IMR-90 (cell line): ENCODE results near the gene ZC3H12D. TPM values are rescaled to one million over a fixed set of nuclear protein-coding genes. Genes with fewer than 3 reads are reported as not detected.

Experiments
- ATAC-seq: fragments of 200-7000 bp; cut with Tn5 transposase; 2 replicates; pipeline ENCODE4 v1.9.1; 2020; ENCODE audit warnings: low read depth, mild to moderate bottlenecking, moderate library complexity
- BruUV-seq: library from RNA; stranded (reverse); fragments of 400-500 nt; replicated peaks from 2 replicates; lab custom pipeline; 2021; lab: Mats Ljungman, UMichigan
- CTCF ChIA-PET: fragments of 300-600 bp; formaldehyde crosslinking; extraction: SDS; loops from one replicate; lab custom pipeline; 2021; ENCODE audit warnings: antibody characterized with exemption; lab: Yijun Ruan, JAX
- POLR2A ChIA-PET: fragments of 300-600 bp; sonication (Branson Sonifier 250); formaldehyde crosslinking; loops from one replicate; lab custom pipeline; 2022; ENCODE audit warnings: antibody characterized with exemption; ENCODE audit not compliant: unreplicated experiment; lab: Charles Lee
- DNase-seq: peaks from one replicate; pipeline ENCODE4 v3.0.0; 2013
- H2AFZ ChIP-seq: replicated peaks from 2 replicates; pipeline ENCODE3; 2013; ENCODE audit warnings: low read length, mild to moderate bottlenecking; ENCODE audit not compliant: poor library complexity
- H2AK5ac ChIP-seq: 2 replicates; pipeline ENCODE4 v1.6.1; 2013; ENCODE audit warnings: low read depth, low read length, inconsistent platforms
- H2AK9ac ChIP-seq: replicated peaks from 2 replicates; pipeline ENCODE3; 2013; ENCODE audit warnings: mild to moderate bottlenecking, low read depth, low read length, moderate library complexity; ENCODE audit not compliant: poor library complexity
- H2BK120ac ChIP-seq: 2 replicates; pipeline ENCODE4 v1.6.1; 2013; ENCODE audit warnings: low read depth, low read length, inconsistent platforms
- H2BK15ac ChIP-seq: 3 replicates; pipeline ENCODE4 v1.6.1; 2013; ENCODE audit warnings: low read depth, low read length, inconsistent platforms
- H2BK20ac ChIP-seq: 2 replicates; pipeline ENCODE4 v1.6.1; 2013; ENCODE audit warnings: low read depth, mild to moderate bottlenecking, inconsistent platforms, low read length, moderate library complexity
- H2BK5ac ChIP-seq: 2 replicates; pipeline ENCODE4 v1.6.1; 2013; ENCODE audit warnings: mild to moderate bottlenecking, low read depth, low read length, inconsistent platforms; ENCODE audit not compliant: poor library complexity, severe bottlenecking
- H3K14ac ChIP-seq: replicated peaks from 2 replicates; pipeline ENCODE4 v1.6.1; 2013; ENCODE audit warnings: low read depth, low read length, inconsistent platforms
- H3K18ac ChIP-seq: 2 replicates; pipeline ENCODE4 v1.6.1; 2013; ENCODE audit warnings: low read depth, low read length, control low read depth
- H3K23ac ChIP-seq: 2 replicates; pipeline ENCODE4 v1.6.1; 2013; ENCODE audit warnings: low read depth, low read length, inconsistent platforms
- H3K27ac ChIP-seq: 2 replicates; pipeline ENCODE4 v1.5.1; 2013; ENCODE audit warnings: mild to moderate bottlenecking, control low read depth, low read length; ENCODE audit not compliant: insufficient read depth
- H3K27me3 ChIP-seq: 2 replicates; pipeline ENCODE4 v1.6.1; 2013; ENCODE audit warnings: low read length; ENCODE audit not compliant: control insufficient read depth, insufficient read depth
- H3K36me3 ChIP-seq: 2 replicates; pipeline ENCODE4 v1.6.1; 2013; ENCODE audit warnings: low read length, mixed read lengths; ENCODE audit not compliant: control insufficient read depth, insufficient read depth
- H3K4ac ChIP-seq: 2 replicates; pipeline ENCODE4 v1.6.1; 2013; ENCODE audit warnings: low read depth, low read length, inconsistent platforms
- H3K4me1 ChIP-seq: 2 replicates; pipeline ENCODE4 v1.6.1; 2013; ENCODE audit warnings: low read length, mixed read lengths; ENCODE audit not compliant: control insufficient read depth, insufficient read depth
- H3K4me2 ChIP-seq: 2 replicates; pipeline ENCODE4 v1.6.1; 2013; ENCODE audit warnings: low read depth, mild to moderate bottlenecking, control low read depth, low read length, moderate library complexity
- H3K4me3 ChIP-seq: 2 replicates; pipeline ENCODE4 v1.5.1; 2013; ENCODE audit warnings: low read depth, mild to moderate bottlenecking, control low read depth, low read length, moderate library complexity; ENCODE audit not compliant: insufficient read depth
- H3K56ac ChIP-seq: 2 replicates; pipeline ENCODE4 v1.6.1; 2013; ENCODE audit warnings: low read length, inconsistent platforms; ENCODE audit not compliant: insufficient read depth; ENCODE audit errors: extremely low read depth
- H3K79me1 ChIP-seq, 2 experiments: 2 replicates each; pipeline ENCODE4 v1.6.1; 2013; ENCODE audit warnings: low read length in 2 of 2, inconsistent platforms in 1 of 2, low read depth in 1 of 2
- H3K9ac ChIP-seq: 2 replicates; pipeline ENCODE4 v1.6.1; 2013; ENCODE audit warnings: low read depth, low read length, control low read depth
- H3K9me1 ChIP-seq: 2 replicates; pipeline ENCODE4 v1.6.1; 2013; ENCODE audit warnings: low read length, inconsistent platforms; ENCODE audit not compliant: insufficient read depth
- H3K9me3 ChIP-seq: 2 replicates; pipeline ENCODE4 v1.6.1; 2013; ENCODE audit warnings: low read length; ENCODE audit not compliant: control insufficient read depth, insufficient read depth
- H4K20me1 ChIP-seq: 2 replicates; pipeline ENCODE4 v1.6.1; 2013; ENCODE audit warnings: low read length, inconsistent platforms; ENCODE audit not compliant: insufficient read depth
- H4K5ac ChIP-seq: 2 replicates; pipeline ENCODE4 v1.6.1; 2013; ENCODE audit warnings: mild to moderate bottlenecking, low read depth, low read length, control low read depth
- H4K8ac ChIP-seq, 2 experiments: 2 replicates each; pipeline ENCODE4 v1.6.1; 2013; ENCODE audit warnings: low read depth in 2 of 2, low read length in 2 of 2, control low read depth in 1 of 2, inconsistent platforms in 1 of 2
- H4K91ac ChIP-seq: 2 replicates; pipeline ENCODE4 v1.6.1; 2013; ENCODE audit warnings: low read depth, low read length, inconsistent platforms; ENCODE audit not compliant: insufficient read depth
- BHLHE40 ChIP-seq: fragments of 150-350 bp; IDR thresholded peaks from 2 replicates; pipeline ENCODE4 v1.6.1; 2016; ENCODE audit warnings: mild to moderate bottlenecking, low read depth, low read length
- CEBPB ChIP-seq: IDR thresholded peaks from 2 replicates; pipeline ENCODE4 v1.6.1; 2012; ENCODE audit warnings: low read depth, low read length, improper control_type of control experiment
- CHD1 ChIP-seq: IDR thresholded peaks from 2 replicates; pipeline ENCODE4 v1.6.1; 2012; ENCODE audit warnings: low read depth, low read length, improper control_type of control experiment
- CTCF ChIP-seq: conservative IDR thresholded peaks from 2 replicates; pipeline ENCODE4 v1.5.1; 2012; ENCODE audit warnings: mild to moderate bottlenecking, low read depth, low read length, improper control_type of control experiment
- ELK1 ChIP-seq: fragments of 150-350 bp; IDR thresholded peaks from 2 replicates; pipeline ENCODE4 v1.6.1; 2016; ENCODE audit warnings: low read depth, mild to moderate bottlenecking, low read length, moderate library complexity, borderline replicate concordance
- FOS ChIP-seq: fragments of 150-350 bp; IDR thresholded peaks from 2 replicates; pipeline ENCODE4 v1.6.1; 2016; ENCODE audit warnings: low read depth, low read length
- MAFK ChIP-seq: IDR thresholded peaks from 2 replicates; pipeline ENCODE4 v1.6.1; 2012; ENCODE audit warnings: low read depth, low read length, improper control_type of control experiment
- MAZ ChIP-seq: IDR thresholded peaks from 2 replicates; pipeline ENCODE4 v1.6.1; 2012; ENCODE audit warnings: low read depth, mild to moderate bottlenecking, low read length, improper control_type of control experiment, moderate library complexity, borderline replicate concordance
- MXI1 ChIP-seq: IDR thresholded peaks from 2 replicates; pipeline ENCODE4 v1.6.1; 2012; ENCODE audit warnings: low read depth, mild to moderate bottlenecking, low read length, moderate library complexity, borderline replicate concordance
- NFE2L2 ChIP-seq: fragments of 150-350 bp; IDR thresholded peaks from 2 replicates; pipeline ENCODE4 v1.6.1; 2016; ENCODE audit warnings: low read depth, mild to moderate bottlenecking, low read length
- POLR2A ChIP-seq: IDR thresholded peaks from 2 replicates; pipeline ENCODE4 v1.6.1; 2012; ENCODE audit warnings: mild to moderate bottlenecking, low read depth, low read length
- RAD21 ChIP-seq: IDR thresholded peaks from 2 replicates; pipeline ENCODE4 v1.6.1; 2012; ENCODE audit warnings: low read length, improper control_type of control experiment
- RCOR1 ChIP-seq: IDR thresholded peaks from 2 replicates; pipeline ENCODE4 v1.6.1; 2012; ENCODE audit warnings: mild to moderate bottlenecking, low read length, improper control_type of control experiment; ENCODE audit not compliant: insufficient replicate concordance
- RFX5 ChIP-seq: IDR thresholded peaks from 2 replicates; pipeline ENCODE4 v1.8.0; 2012; ENCODE audit warnings: low read depth, mild to moderate bottlenecking, low read length, moderate library complexity
- SMC3 ChIP-seq: fragments of 150-350 bp; IDR thresholded peaks from 2 replicates; pipeline ENCODE4 v1.6.1; 2016; ENCODE audit warnings: low read depth, mild to moderate bottlenecking, antibody characterized with exemption, low read length, moderate library complexity
- USF2 ChIP-seq: fragments of 150-350 bp; IDR thresholded peaks from 2 replicates; pipeline ENCODE4 v1.6.1; 2017; ENCODE audit warnings: mild to moderate bottlenecking, antibody characterized with exemption, low read length, low read depth
- WGBS, 2 experiments: methylation state at CpG; one replicate each; pipeline versions ENCODE4 v1.1.5 to v1.1.7; 2013; ENCODE audit warnings: missing lambda C conversion rate in 2 of 2; ENCODE audit not compliant: insufficient read length in 1 of 2; ENCODE audit errors: extremely low coverage in 2 of 2; 5-methylcytosine and 5-hydroxymethylcytosine counted together
- dilution Hi-C: fragments of 300-500 bp; cut with HindIII; formaldehyde crosslinking; loops from one replicate; pipeline ENCODE4 v1.14.3; 2018; ENCODE audit warnings: low sequenced_read_pairs; ENCODE audit not compliant: unreplicated experiment
- in situ Hi-C: fragments of 300-500 bp; cut with MboI; formaldehyde crosslinking; loops from 3 replicates; pipeline ENCODE4 v1.14.3; 2019; ENCODE audit warnings: low sequenced_read_pairs, inconsistent platforms, mixed read lengths
- intact Hi-C: fragments of 100-400 bp; cut with micrococcal nuclease; formaldehyde crosslinking; loops from 2 replicates; pipeline ENCODE4 v1.10.0; 2022
- polyA plus RNA-seq, 3 experiments: library from polyadenylated mRNA; depleted of rRNA; stranded (reverse); fragments of >200 nt; gene quantifications; 2 replicates each; pipeline ENCODE4 v1.2.3, GENCODE V29; 2012; ENCODE audit warnings: low replicate concordance in 1 of 3
- total RNA-seq: library from RNA; depleted of rRNA; stranded (reverse); fragments of >200 nt; gene quantifications from 2 replicates; pipeline ENCODE4 v1.2.3, GENCODE V29; 2012

ZC3H12D gene
- total and polyA plus RNA-seq, 2 of the 4 experiments (the other 2 are of a cell fraction), result under 0.01 to 0.12 TPM

GRCh38 chr6:149501768-149502167, 17.0 kb upstream of the ZC3H12D start:
- POLR2A ChIA-PET, result no interaction called here
- no peak for ATAC-seq
- no peaks in the 10 kb centered on the region for H4K20me1 ChIP-seq
- no peak for DNase-seq
- no peak overlapping the region for H3K4me2 ChIP-seq
- in situ Hi-C loops (no loop called here), intact Hi-C loops (no loop called here), dilution Hi-C loops (no loop called here)
- H3K14ac ChIP-seq, result no peak overlapping the region
- H2AK5ac ChIP-seq, result no peak overlapping the region
- H3K9ac ChIP-seq, result no peak overlapping the region
- no peak overlapping the region for H3K27ac ChIP-seq
- CTCF ChIA-PET, result no interaction called here
- H3K4ac ChIP-seq, result no peak overlapping the region
- peaks cover 0 to 6% of the 10 kb centered on the region in 2 experiments; a peak in 2 of 4 replicates for H3K79me1 ChIP-seq
- no peaks in the 10 kb centered on the region for H3K27me3 ChIP-seq
- no TSS peak for BruUV-seq
- H4K91ac ChIP-seq, result no peak overlapping the region
- no peak overlapping the region for H2AFZ ChIP-seq
- H3K9me3 ChIP-seq, result no peaks in the 10 kb centered on the region
- no peak overlapping the region for H4K8ac ChIP-seq
- H3K18ac ChIP-seq, result no peak overlapping the region
- TF ChIP-seq USF2 (no peak), FOS (no peak), MAZ (no peak), RCOR1 (no peak), MXI1 (no peak), CEBPB (no peak), BHLHE40 (no peak), MAFK (no peak), CTCF (no peak), RAD21 (no peak), RFX5 (no peak), CHD1 (no peak), ELK1 (no peak), NFE2L2 (no peak), POLR2A (no peak), SMC3 (no peak)
- H3K4me1 ChIP-seq, result no peaks in the 10 kb centered on the region
- H2BK5ac ChIP-seq, result no peak overlapping the region
- no peak overlapping the region for H2AK9ac ChIP-seq
- no peak overlapping the region for H3K56ac ChIP-seq
- H3K9me1 ChIP-seq, result no peaks in the 10 kb centered on the region
- 100% methylated on average over 1 of the region's 3 CpGs; no CpG with 5 or more reads in 1 of the 2 experiments for WGBS, 2 experiments
- peaks cover 2% of the 10 kb centered on the region; the same call in 1 of the 2 replicates for H3K36me3 ChIP-seq
- H2BK15ac ChIP-seq, result no peak overlapping the region
- H3K4me3 ChIP-seq, result no peak overlapping the region
- no peak overlapping the region for H2BK120ac ChIP-seq
- H2BK20ac ChIP-seq, result no peak overlapping the region
- no peak overlapping the region for H4K5ac ChIP-seq
- no peak overlapping the region for H3K23ac ChIP-seq
